H1 (cell line): Measurements from ENCODE around the gene ORAI3. TPM values are rescaled to one million over a fixed set of nuclear protein-coding genes. Genes with fewer than 3 reads are reported as not detected.

Experiments used
- polyA plus RNA-seq, 7 experiments: library from polyadenylated mRNA; depleted of rRNA in 3 of 7; stranded (reverse) in 5 of 7; unstranded in 2 of 7; fragments of >200 nt in 5 of 7; fragments of 200-250 nt in 2 of 7; gene quantifications; 1 replicate in 5 of 7; 2 replicates in 1 of 7; 4 replicates in 1 of 7; pipeline versions ENCODE4 v1.2.1 to v1.2.3, GENCODE V29; 2011 to 2013; ENCODE audit warnings: missing spikeins in 2 of 7, mixed read lengths in 2 of 7
- total RNA-seq: library from RNA; stranded (reverse); fragmentation: NEBNext Ultra II Directional; extraction: Animal tissue kit (Norgen Biotek cat#: 25700); gene quantifications from 2 replicates; pipeline ENCODE4 v1.2.1, GENCODE V29; 2021
- TF ChIP-seq, protein P1 (sequence below): fragments of 300-600 bp; sonication (generic); IDR thresholded peaks from 2 replicates; pipeline ENCODE4 v1.7.1; 2012; ENCODE audit warnings: low read length, moderate library complexity, mild to moderate bottlenecking, inconsistent platforms; ENCODE audit not compliant: insufficient replicate concordance

Gene ORAI3
- total and polyA plus RNA-seq, 2 of the 8 experiments (the other 6 are each of a cell fraction or from before 2014, with no cell fraction given): 8.7 to 24.5 TPM

DNA sequence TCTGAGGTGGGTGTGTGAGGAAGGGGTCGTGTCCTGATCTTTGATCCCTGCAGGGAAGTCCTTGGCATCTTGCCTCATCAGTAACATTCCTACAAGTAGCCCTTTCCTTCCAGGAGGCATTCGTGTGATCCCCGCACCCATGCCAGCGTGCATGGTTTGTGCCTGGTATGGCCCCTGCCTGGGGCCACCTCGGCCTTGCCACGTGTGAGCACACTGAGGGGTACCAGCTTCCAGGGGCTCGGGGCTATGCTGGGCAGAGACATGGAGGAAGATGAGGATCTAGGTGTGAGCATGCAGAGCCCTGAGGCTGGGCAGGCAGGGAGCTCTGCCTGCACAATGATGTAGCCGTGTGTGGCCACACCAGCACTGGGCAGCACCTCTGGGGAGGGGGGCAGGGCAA lies 42.2 kb downstream of the ORAI3 start (continued):
- TF ChIP-seq, protein P1, sequence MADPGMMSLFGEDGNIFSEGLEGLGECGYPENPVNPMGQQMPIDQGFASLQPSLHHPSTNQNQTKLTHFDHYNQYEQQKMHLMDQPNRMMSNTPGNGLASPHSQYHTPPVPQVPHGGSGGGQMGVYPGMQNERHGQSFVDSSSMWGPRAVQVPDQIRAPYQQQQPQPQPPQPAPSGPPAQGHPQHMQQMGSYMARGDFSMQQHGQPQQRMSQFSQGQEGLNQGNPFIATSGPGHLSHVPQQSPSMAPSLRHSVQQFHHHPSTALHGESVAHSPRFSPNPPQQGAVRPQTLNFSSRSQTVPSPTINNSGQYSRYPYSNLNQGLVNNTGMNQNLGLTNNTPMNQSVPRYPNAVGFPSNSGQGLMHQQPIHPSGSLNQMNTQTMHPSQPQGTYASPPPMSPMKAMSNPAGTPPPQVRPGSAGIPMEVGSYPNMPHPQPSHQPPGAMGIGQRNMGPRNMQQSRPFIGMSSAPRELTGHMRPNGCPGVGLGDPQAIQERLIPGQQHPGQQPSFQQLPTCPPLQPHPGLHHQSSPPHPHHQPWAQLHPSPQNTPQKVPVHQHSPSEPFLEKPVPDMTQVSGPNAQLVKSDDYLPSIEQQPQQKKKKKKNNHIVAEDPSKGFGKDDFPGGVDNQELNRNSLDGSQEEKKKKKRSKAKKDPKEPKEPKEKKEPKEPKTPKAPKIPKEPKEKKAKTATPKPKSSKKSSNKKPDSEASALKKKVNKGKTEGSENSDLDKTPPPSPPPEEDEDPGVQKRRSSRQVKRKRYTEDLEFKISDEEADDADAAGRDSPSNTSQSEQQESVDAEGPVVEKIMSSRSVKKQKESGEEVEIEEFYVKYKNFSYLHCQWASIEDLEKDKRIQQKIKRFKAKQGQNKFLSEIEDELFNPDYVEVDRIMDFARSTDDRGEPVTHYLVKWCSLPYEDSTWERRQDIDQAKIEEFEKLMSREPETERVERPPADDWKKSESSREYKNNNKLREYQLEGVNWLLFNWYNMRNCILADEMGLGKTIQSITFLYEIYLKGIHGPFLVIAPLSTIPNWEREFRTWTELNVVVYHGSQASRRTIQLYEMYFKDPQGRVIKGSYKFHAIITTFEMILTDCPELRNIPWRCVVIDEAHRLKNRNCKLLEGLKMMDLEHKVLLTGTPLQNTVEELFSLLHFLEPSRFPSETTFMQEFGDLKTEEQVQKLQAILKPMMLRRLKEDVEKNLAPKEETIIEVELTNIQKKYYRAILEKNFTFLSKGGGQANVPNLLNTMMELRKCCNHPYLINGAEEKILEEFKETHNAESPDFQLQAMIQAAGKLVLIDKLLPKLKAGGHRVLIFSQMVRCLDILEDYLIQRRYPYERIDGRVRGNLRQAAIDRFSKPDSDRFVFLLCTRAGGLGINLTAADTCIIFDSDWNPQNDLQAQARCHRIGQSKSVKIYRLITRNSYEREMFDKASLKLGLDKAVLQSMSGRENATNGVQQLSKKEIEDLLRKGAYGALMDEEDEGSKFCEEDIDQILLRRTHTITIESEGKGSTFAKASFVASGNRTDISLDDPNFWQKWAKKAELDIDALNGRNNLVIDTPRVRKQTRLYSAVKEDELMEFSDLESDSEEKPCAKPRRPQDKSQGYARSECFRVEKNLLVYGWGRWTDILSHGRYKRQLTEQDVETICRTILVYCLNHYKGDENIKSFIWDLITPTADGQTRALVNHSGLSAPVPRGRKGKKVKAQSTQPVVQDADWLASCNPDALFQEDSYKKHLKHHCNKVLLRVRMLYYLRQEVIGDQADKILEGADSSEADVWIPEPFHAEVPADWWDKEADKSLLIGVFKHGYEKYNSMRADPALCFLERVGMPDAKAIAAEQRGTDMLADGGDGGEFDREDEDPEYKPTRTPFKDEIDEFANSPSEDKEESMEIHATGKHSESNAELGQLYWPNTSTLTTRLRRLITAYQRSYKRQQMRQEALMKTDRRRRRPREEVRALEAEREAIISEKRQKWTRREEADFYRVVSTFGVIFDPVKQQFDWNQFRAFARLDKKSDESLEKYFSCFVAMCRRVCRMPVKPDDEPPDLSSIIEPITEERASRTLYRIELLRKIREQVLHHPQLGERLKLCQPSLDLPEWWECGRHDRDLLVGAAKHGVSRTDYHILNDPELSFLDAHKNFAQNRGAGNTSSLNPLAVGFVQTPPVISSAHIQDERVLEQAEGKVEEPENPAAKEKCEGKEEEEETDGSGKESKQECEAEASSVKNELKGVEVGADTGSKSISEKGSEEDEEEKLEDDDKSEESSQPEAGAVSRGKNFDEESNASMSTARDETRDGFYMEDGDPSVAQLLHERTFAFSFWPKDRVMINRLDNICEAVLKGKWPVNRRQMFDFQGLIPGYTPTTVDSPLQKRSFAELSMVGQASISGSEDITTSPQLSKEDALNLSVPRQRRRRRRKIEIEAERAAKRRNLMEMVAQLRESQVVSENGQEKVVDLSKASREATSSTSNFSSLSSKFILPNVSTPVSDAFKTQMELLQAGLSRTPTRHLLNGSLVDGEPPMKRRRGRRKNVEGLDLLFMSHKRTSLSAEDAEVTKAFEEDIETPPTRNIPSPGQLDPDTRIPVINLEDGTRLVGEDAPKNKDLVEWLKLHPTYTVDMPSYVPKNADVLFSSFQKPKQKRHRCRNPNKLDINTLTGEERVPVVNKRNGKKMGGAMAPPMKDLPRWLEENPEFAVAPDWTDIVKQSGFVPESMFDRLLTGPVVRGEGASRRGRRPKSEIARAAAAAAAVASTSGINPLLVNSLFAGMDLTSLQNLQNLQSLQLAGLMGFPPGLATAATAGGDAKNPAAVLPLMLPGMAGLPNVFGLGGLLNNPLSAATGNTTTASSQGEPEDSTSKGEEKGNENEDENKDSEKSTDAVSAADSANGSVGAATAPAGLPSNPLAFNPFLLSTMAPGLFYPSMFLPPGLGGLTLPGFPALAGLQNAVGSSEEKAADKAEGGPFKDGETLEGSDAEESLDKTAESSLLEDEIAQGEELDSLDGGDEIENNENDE: no peak
- TF ChIP-seq, all 59 proteins: peak for 0
